AG09309 (cell line): ENCODE results near the gene PRRX2.

Source experiments
- DNase-seq: peaks from one replicate; pipeline ENCODE4 v3.0.0-alpha.2; 2010; ENCODE audit warnings: low read depth
- H3K4me3 ChIP-seq: 2 replicates; pipeline ENCODE4 v1.5.1; 2011; ENCODE audit warnings: mild to moderate bottlenecking, low read depth, low read length, moderate library complexity; ENCODE audit not compliant: control insufficient read depth
- TF ChIP-seq, protein P1 (sequence below): IDR thresholded peaks from 2 replicates; pipeline ENCODE4 v1.5.1; 2011; ENCODE audit warnings: mild to moderate bottlenecking, low read depth, low read length, inconsistent platforms; ENCODE audit not compliant: insufficient read depth, control insufficient read depth; ENCODE audit errors: missing control alignments

The PRRX2 gene

DNA sequence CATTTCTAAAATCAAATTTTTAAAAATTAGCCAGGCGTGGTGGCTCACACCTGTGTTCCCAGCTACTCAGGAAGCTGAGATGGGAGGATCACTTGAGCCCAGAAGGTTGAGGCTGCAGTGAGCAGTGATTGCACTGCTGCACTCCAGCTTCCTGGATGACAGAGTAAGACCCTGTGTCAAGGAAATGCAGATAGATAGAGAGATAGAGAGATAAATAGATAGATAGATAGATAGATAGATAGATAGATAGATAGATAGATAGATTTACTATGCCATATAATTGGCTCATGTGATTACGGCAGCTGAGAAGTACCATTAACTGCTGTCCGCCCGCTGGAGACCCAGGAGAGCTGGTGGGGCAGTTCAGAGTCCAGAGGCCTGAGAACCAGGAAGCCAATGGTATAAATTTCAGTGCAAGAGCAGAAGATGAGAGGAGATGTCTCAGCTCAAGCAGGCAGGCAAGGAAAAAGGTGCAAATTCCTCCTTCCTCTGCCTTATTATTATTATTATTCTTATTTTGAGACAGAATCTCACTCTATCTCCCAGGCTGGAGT is 100.4 kb downstream of the PRRX2 start:
- no peak for DNase-seq
- TF ChIP-seq, protein P1, sequence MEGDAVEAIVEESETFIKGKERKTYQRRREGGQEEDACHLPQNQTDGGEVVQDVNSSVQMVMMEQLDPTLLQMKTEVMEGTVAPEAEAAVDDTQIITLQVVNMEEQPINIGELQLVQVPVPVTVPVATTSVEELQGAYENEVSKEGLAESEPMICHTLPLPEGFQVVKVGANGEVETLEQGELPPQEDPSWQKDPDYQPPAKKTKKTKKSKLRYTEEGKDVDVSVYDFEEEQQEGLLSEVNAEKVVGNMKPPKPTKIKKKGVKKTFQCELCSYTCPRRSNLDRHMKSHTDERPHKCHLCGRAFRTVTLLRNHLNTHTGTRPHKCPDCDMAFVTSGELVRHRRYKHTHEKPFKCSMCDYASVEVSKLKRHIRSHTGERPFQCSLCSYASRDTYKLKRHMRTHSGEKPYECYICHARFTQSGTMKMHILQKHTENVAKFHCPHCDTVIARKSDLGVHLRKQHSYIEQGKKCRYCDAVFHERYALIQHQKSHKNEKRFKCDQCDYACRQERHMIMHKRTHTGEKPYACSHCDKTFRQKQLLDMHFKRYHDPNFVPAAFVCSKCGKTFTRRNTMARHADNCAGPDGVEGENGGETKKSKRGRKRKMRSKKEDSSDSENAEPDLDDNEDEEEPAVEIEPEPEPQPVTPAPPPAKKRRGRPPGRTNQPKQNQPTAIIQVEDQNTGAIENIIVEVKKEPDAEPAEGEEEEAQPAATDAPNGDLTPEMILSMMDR: no peak
- H3K4me3 ChIP-seq: no peak overlapping the region

DNA sequence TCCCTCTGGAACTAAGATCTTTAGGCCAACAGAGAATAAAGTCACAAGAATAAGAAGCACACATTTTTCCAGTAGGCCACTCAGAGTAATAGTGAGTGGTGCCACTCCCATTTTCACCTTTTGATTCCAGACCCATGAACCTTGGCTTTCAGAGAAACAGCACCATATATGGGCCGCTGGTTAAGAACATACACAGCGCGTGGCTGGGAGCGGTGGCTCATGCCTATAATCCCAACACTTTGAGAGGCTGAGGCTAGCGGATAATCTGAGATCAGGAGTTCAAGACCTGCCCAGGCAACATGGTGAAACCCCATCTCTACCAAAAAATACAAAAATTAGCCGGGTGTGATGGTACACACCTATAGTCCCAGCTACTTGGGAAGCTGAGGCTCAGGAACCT is 103.0 kb downstream of the PRRX2 start:
- no peak for DNase-seq
- no peak overlapping the region for H3K4me3 ChIP-seq
- TF ChIP-seq, protein P1: no peak

DNA sequence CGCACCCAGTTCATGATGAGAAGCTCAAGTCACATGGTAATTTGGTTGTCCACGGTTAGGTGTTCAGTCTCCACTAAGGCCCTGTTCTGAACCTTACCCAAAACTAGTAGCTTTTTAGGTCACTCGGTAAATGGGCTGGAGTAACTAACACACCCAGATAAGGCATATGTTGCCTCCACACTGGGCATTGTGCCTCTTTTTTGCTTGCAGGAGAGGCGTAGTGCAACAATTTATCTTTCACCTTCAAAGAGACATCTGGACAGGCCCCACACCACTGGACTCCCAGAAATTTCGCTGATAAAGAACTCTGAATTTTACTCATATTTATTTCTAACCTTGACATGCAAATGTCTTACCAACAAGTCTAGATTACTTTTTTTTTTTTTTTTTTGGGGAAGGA is 104.2 kb downstream of the PRRX2 start:
- TF ChIP-seq, protein P1: no peak
- DNase-seq: no peak
- H3K4me3 ChIP-seq: no peak overlapping the region

GRCh38 chr9:129770741-129771140 is 105.3 kb downstream of the PRRX2 start:
- H3K4me3 ChIP-seq: no peak overlapping the region
- TF ChIP-seq, protein P1: no peak
- DNase-seq: no peak
